ENCODE measurements around the gene ASXL2.

- TF ChIP-seq CTCF (IDR thresholded peaks at IDR 0.05) (no peak), POLR2A (IDR thresholded peaks at IDR 0.05) (no peak)
Observed at GRCh38 chr2:25692143-25692542, 186.1 kb downstream of the ASXL2 start.
